Cardiac fibroblast (primary cell): ENCODE measurements around the gene ZFP3.
"Not testable (repeated sequence)": the region's sequence is repeated elsewhere in the genome, so short reads cannot be mapped to it uniquely, and the experiment has no call there.

Experiments used
- DNase-seq, 2 donors: peaks; one replicate each; pipeline versions ENCODE4 v3.0.0 to v3.0.0-alpha.2; 2010; ENCODE audit warnings: low read depth in 2 of 2
- H3K4me3 ChIP-seq, 2 donors: replicated peaks in 1 of 2; 1 replicate in 1 of 2; 2 replicates in 1 of 2; pipeline ENCODE4 v1.5.1; 2011; ENCODE audit warnings: low read depth in 2 of 2, low read length in 2 of 2, mild to moderate bottlenecking in 2 of 2, moderate library complexity in 1 of 2
- TF ChIP-seq, protein P1 (sequence below): IDR thresholded peaks from one replicate; pipeline ENCODE4 v1.5.1; 2011; ENCODE audit warnings: low read depth, mild to moderate bottlenecking, low read length, inconsistent platforms

ZFP3 gene

DNA sequence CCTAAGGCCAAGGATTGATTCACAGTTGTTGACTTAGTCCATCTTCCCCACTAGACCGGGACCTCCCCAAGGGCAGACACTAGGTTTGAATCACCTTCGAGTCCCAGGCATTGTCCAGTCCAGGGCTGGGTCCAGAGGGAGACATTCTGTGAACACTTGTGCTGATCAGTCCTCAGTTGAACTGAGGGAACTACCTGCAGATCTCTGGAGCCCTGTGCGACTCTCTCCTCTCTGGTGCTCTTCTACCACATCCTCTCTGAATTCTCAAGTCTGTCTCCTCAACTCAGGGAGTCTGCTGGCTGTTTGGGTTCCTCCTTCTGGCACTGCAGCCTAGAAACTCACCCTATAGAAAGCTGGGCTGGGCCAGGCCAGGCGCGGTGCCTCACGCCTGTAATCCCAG, 22.6 kb downstream of the ZFP3 start:
- no peak for DNase-seq
- TF ChIP-seq, protein P1, sequence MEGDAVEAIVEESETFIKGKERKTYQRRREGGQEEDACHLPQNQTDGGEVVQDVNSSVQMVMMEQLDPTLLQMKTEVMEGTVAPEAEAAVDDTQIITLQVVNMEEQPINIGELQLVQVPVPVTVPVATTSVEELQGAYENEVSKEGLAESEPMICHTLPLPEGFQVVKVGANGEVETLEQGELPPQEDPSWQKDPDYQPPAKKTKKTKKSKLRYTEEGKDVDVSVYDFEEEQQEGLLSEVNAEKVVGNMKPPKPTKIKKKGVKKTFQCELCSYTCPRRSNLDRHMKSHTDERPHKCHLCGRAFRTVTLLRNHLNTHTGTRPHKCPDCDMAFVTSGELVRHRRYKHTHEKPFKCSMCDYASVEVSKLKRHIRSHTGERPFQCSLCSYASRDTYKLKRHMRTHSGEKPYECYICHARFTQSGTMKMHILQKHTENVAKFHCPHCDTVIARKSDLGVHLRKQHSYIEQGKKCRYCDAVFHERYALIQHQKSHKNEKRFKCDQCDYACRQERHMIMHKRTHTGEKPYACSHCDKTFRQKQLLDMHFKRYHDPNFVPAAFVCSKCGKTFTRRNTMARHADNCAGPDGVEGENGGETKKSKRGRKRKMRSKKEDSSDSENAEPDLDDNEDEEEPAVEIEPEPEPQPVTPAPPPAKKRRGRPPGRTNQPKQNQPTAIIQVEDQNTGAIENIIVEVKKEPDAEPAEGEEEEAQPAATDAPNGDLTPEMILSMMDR: no peak
- H3K4me3 ChIP-seq: no peak overlapping the region

DNA sequence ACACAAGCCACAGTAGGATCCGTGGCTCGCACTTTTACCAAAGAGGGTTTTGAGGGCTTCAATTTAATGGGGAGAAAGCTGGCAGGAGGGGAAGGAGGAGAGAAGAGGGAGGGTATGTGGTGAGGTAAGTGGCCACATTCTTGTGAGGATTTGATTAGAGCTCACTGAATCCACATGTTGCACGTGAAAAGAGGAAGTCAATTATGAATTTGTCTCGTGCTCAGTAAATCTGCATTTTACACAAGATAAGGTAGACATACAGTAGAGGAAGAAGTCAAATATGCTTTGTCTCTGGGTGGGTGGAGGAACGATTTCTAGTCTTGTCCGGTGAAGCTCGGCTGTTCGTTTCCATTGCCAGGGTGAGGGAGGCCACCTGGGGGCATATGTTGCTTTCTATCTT, 32.5 kb downstream of the ZFP3 start:
- TF ChIP-seq, protein P1: no peak
- DNase-seq: no peak
- H3K4me3 ChIP-seq: peak overlapping the region; percentile 91 to 95

DNA sequence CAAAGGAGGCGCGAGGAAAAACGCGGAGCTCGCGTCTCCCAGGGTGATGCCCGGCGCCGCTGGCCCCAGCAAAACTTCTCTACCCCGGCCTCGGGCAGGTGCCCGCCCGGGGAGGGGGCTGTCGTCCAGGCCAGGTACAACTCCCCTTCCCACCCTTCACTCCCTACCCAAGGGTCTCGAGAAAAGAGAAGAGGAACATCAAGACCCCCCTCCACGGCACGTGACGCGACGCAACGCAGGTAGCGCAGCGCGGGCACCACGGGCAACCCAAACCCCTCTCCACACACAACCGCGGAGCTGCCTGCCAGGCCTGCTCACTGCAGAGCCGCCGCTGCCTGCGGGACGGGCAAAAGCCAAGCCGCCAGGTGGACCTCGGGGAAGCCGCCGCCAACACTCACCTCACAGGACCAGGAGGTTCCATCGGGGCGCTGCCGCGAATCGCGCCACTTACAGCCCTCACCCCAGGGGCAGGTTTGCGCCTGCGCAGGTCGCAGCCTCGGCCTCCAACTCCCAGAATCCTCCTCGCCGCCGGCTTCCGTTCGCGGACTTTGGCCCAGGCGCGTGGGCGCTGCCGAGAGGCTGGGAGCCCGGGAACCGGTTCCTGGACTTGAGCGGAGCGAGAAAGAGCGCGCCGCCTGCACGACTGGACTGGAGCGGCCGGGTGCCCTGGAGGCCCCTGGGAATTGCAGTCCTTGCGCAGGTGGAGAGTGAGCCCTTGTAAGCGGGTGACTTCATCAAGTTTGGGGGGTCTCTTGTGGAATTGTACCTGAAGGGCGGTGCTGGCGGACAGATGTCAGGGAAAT, 33.3 kb downstream of the ZFP3 start, which contains the start of gene ZNF232:
ZNF232 (minus strand) TSS at position 477 of the 803 bp plus-strand sequence; CDS start at position 421, 56 bp downstream.
- TF ChIP-seq, protein P1: no peak
- peak within 1 kb of the TSS; percentile 91 to 95 for H3K4me3 ChIP-seq
- peak; percentile 90 to 95 for DNase-seq

DNA sequence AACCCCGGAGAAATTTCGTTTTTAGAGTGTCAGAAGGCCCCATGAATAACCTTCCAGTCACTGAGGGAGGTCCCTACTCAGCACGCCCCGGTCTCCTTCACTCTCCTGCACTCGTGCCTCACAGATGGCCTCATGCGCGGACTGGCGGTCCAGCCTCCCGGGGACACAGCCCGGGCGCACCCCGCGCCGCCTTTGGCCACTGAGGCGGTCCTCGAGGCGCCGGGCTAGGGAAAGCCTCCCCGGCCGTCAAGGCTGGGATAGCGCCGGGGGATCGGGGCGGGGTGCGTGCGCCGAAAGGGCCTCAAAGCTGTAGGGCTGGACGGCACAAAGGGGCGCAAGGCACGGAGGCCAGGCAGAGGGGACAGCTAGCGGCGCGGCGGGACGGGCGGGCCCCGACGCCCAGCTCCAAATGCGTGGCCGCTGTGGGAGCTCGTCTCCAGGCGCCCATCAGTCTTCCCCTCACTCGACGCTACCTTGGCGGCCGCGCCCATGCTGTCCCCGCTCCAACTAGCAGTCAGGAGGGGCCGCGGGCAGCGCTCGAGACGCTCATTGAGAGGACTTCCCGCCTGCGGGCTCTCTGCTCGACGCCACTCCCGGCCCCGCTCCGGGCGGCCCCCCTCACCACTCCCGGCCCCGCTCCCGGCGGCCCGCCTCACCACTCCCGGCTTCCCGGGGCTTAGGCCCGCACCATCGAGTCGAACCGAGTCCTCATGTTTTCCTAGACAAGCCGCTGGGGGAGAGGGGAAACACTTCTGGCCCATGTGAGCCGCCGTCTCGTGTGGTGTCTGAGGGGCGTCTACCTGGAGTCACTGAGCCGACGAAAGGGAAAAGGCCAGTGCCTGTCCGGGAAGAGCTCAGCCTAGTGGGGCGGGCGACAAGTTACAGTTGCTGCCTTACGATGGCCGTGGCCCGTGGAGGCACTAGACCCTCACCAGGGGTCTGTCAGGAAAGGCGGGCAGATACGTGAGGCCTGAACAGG, 37.7 kb downstream of the ZFP3 start, which contains the start of gene USP6:
USP6 (plus strand) TSS at position 360 of the 979 bp plus-strand sequence. CDS start 14,336 bp downstream, outside the sequence.
- TF ChIP-seq, protein P1: no peak
- no peak for DNase-seq
- no peak within 1 kb of the TSS for H3K4me3 ChIP-seq

DNA sequence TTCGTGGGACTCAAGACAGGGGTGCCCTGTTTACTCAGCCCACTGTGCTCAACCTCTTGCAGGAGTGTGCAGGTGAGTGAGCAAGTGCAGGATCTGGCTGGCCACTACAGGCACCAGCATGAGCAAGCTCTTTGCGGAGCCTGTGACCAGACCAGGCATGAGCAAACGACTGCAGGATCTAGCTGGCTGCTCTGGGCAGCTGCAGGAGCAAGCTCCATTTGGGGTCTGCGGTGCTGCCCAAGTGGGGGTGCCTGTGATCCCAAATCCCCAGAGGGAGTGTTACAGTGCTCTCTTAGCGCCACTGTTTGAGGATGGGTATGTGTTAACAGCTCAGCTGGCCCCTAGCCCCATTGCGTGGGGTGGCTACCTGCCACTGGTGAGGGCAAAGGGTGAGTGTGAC, 40.0 kb downstream of the ZFP3 start:
- no peak overlapping the region for H3K4me3 ChIP-seq
- DNase-seq: no peak
- TF ChIP-seq, protein P1: no peak

DNA sequence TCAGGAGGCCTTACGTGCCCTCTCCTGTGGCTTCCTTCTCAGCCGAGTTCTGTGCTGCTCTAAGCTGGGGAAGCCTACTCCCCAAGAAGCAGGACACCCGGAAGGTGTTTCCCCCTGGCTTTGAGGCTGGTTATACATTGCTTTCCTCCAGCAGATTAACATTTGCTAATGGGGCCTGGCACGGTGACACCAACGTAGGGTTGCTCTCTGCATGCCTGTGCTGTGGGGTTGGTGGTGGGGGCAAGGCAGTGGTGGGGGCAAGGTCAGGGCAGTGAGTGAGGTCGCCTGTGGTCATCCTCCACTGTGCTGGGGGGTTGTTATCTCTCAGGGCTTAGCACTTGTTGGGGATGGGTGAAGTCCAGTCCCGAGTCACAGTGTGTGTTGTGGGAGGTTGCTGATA, 41.8 kb downstream of the ZFP3 start:
- TF ChIP-seq, protein P1: no peak
- no peak for DNase-seq
- no peak overlapping the region for H3K4me3 ChIP-seq

DNA sequence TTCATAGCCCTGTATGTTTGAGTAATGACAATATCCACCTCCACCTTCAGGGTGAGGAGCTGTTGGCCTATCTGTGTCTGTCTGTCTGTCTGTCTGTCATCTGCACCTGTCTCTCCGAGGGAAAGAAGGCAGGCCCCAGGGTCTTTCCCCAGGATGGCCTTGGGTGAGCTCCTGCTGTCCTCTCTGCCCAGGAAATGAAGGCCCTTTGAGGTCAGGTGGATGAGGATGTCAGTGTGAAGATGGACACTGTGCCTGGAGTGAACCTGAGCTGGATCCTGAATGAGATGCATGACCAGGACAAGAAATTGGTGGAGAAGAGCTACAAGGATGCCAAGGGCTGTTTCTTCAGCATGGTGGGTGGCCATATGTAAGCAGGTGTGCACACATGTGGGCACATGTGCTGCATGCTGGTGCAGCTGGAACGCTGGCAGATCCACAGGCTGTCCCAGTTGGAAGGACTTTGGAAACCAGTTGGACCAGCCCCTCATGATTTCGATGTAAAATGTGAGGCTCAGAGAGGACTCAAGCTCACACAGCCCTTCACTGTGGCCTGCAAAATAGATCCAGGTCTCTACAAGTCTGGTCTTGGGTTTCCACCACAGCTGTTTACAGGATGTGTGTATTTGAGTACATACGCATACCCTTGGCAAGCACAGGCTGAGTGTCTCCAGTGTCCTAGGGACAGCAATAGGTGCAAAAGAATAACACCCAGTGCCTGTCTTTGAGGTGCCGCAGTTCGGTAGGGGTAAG, 42.3 kb downstream of the ZFP3 start:
- H3K4me3 ChIP-seq, DNase-seq: not testable (repeated sequence)
